GM12878 (cell line): ENCODE measurements around the gene LRRN2. TPM values are rescaled to one million over a fixed set of nuclear protein-coding genes. Genes with fewer than 3 reads are reported as not detected.
"Not testable (repeated sequence)": the region's sequence is repeated elsewhere in the genome, so short reads cannot be mapped to it uniquely, and the experiment has no call there.

Experiments used
- ATAC-seq: fragments of 200-7000 bp; cut with Tn5 transposase; 3 replicates; pipeline ENCODE4 v1.9.1; 2020; ENCODE audit warnings: mild to moderate bottlenecking, moderate library complexity
- BruUV-seq: library from RNA; stranded (reverse); fragments of 400-500 nt; replicated peaks from 2 replicates; lab custom pipeline; 2021; lab: Mats Ljungman, UMichigan
- CTCF ChIA-PET: fragments of 300-600 bp; sonication (Branson Sonifier 250); formaldehyde crosslinking; extraction: SDS; loops from one replicate; lab custom pipeline; 2021; ENCODE audit warnings: inconsistent platforms; lab: Yijun Ruan, JAX
- POLR2A ChIA-PET: fragments of 350-600 bp; formaldehyde crosslinking; extraction: SDS; loops from one replicate; lab custom pipeline; 2021; ENCODE audit warnings: inconsistent platforms; lab: Charles Lee
- RAD21 ChIA-PET: fragments of 300-600 bp; sonication (Branson Sonifier 250); formaldehyde crosslinking; loops from one replicate; lab custom pipeline; 2023; ENCODE audit warnings: antibody characterized with exemption; ENCODE audit not compliant: unreplicated experiment; lab: Charles Lee
- SMC1A ChIA-PET: fragments of 300-600 bp; sonication (Branson Sonifier 250); formaldehyde crosslinking; loops from one replicate; lab custom pipeline; 2023; ENCODE audit not compliant: unreplicated experiment, uncharacterized antibody; lab: Charles Lee
- DNase-seq: peaks from one replicate; pipeline ENCODE4 v3.0.0-alpha.2; 2011; ENCODE audit warnings: low read depth, low spot score
- FAIRE-seq: peaks from 3 replicates; lab custom pipeline; 2011; peaks lifted over from hg19 to GRCh38; lab: Jason Lieb, UNC
- H2AFZ ChIP-seq: 2 replicates; pipeline ENCODE4 v1.6.0; 2011; ENCODE audit warnings: low read depth, low read length, control low read depth; ENCODE audit not compliant: control insufficient read depth
- H3K27ac ChIP-seq: 2 replicates; pipeline ENCODE4 v1.5.1; 2011; ENCODE audit warnings: control low read depth; ENCODE audit not compliant: control insufficient read depth, insufficient read depth
- H3K27me3 ChIP-seq, 2 experiments: replicated peaks in 1 of 2; 2 replicates each; pipeline versions ENCODE4 v1.6.0 to v1.6.1; 2011; ENCODE audit warnings: low read length in 1 of 2; ENCODE audit not compliant: control insufficient read depth in 2 of 2, insufficient read depth in 2 of 2
- H3K36me3 ChIP-seq, 2 experiments: 2 replicates each; pipeline ENCODE4 v1.5.1; 2011; ENCODE audit warnings: low read length in 1 of 2; ENCODE audit not compliant: control insufficient read depth in 2 of 2, insufficient read depth in 2 of 2
- H3K4me1 ChIP-seq: 2 replicates; pipeline ENCODE4 v1.6.1; 2011; ENCODE audit warnings: mild to moderate bottlenecking, low read length, moderate library complexity, mixed read lengths; ENCODE audit not compliant: control insufficient read depth, insufficient read depth
- H3K4me2 ChIP-seq: 2 replicates; pipeline ENCODE4 v1.6.0; 2011; ENCODE audit warnings: control low read depth; ENCODE audit not compliant: control insufficient read depth, insufficient read depth
- H3K4me3 ChIP-seq: fragments of 200-600 bp; sonication (generic); 2 replicates; pipeline ENCODE4 v1.5.1; 2016
- H3K79me2 ChIP-seq: 2 replicates; pipeline ENCODE4 v1.6.0; 2011; ENCODE audit warnings: low read length; ENCODE audit not compliant: control insufficient read depth, insufficient read depth
- H3K9ac ChIP-seq: 2 replicates; pipeline ENCODE4 v1.8.0; 2011; ENCODE audit warnings: low read length, control low read depth, mixed read lengths; ENCODE audit not compliant: control insufficient read depth, insufficient read depth
- H3K9me3 ChIP-seq: replicated peaks from 3 replicates; pipeline ENCODE4 v1.5.1; 2011; ENCODE audit warnings: mild to moderate bottlenecking, low read length; ENCODE audit not compliant: control insufficient read depth, insufficient read depth
- H4K20me1 ChIP-seq: 2 replicates; pipeline ENCODE4 v1.6.0; 2011; ENCODE audit not compliant: control insufficient read depth, insufficient read depth
- CHD2 ChIP-seq: IDR thresholded peaks from 2 replicates; pipeline ENCODE4 v1.6.1; 2011; ENCODE audit warnings: low read depth, low read length, improper control_type of control experiment, borderline replicate concordance
- DPF2 ChIP-seq: fragments of 450-650 bp; IDR thresholded peaks from 2 replicates; pipeline ENCODE4 v1.6.1; 2017; ENCODE audit warnings: mild to moderate bottlenecking
- NR2C2 ChIP-seq: IDR thresholded peaks from 2 replicates; pipeline ENCODE4 v1.6.1; 2011; ENCODE audit warnings: borderline replicate concordance, low read depth; ENCODE audit not compliant: control insufficient read depth, insufficient read length
- TCF12 ChIP-seq: IDR thresholded peaks from 2 replicates; pipeline ENCODE4 v1.6.1; 2011; ENCODE audit warnings: low read depth, mild to moderate bottlenecking, low read length
- ZNF384 ChIP-seq: IDR thresholded peaks from 2 replicates; pipeline ENCODE4 v1.6.1; 2012; ENCODE audit warnings: low read depth, mild to moderate bottlenecking, low read length, improper control_type of control experiment, borderline replicate concordance
- ZNF687 ChIP-seq: fragments of 450-650 bp; IDR thresholded peaks from 2 replicates; pipeline ENCODE4 v1.6.1; 2017; ENCODE audit warnings: mild to moderate bottlenecking, moderate library complexity
- WGBS: methylation state at CpG from one replicate; pipeline ENCODE4 v1.1.6; 2016; ENCODE audit warnings: low lambda C conversion rate; ENCODE audit not compliant: insufficient replicate concordance, insufficient coverage; ENCODE audit errors: missing lambda C conversion rate; 5-methylcytosine and 5-hydroxymethylcytosine counted together
- in situ Hi-C: fragments of 300-500 bp; cut with MboI; formaldehyde crosslinking; loops from 9 replicates; pipeline ENCODE4 v1.14.3; 2018; ENCODE audit warnings: mixed read lengths
- intact Hi-C: fragments of 100-400 bp; cut with micrococcal nuclease; formaldehyde crosslinking; loops from one replicate; pipeline ENCODE4 v1.14.2; 2022; ENCODE audit not compliant: unreplicated experiment
- polyA plus RNA-seq, 11 experiments: library from polyadenylated mRNA; depleted of rRNA in 4 of 11; unstranded in 6 of 11; stranded (reverse) in 5 of 11; fragments of >200 nt; fragmentation: Nextera tagmentation in 4 of 11; fragmentation: Illumina TruSeq in 1 of 11; extraction: Ambion mirVana in 4 of 11; extraction: Trizol in 1 of 11; gene quantifications; 1 replicate in 1 of 11; 2 replicates in 10 of 11; pipeline versions ENCODE4 v1.2.1 to v1.2.3, GENCODE V29; 2011 to 2016; ENCODE audit warnings: inconsistent platforms in 2 of 11, missing spikeins in 2 of 11, low read depth in 1 of 11
- total RNA-seq, 4 experiments: library from RNA; depleted of rRNA in 3 of 4; stranded (reverse); fragments of >200 nt in 3 of 4; fragmentation: Illumina TruSeq in 1 of 4; extraction: Trizol in 1 of 4; gene quantifications; 2 replicates each; pipeline versions ENCODE4 v1.2.1 to v1.2.3, GENCODE V29; 2013 to 2021
- TF ChIP-seq, protein P1 (sequence below): IDR thresholded peaks from 2 replicates; pipeline ENCODE4 v1.6.1; 2012; ENCODE audit warnings: low read depth, low read length, improper control_type of control experiment
- TF ChIP-seq, protein P2 (sequence below): fragments of 450-650 bp; IDR thresholded peaks from 2 replicates; pipeline ENCODE4 v1.6.1; 2017; ENCODE audit warnings: antibody characterized with exemption, mild to moderate bottlenecking, moderate library complexity

LRRN2 gene
- total and polyA plus RNA-seq, 10 of the 15 experiments (the other 5 are each of a cell fraction or from before 2014, with no cell fraction given) = not detected

GRCh38 chr1:204630132-204630905 lies 55.2 kb downstream of the LRRN2 start:
- CTCF ChIA-PET = interaction anchor here (1.0 kb wide), 1 partner anchor 119 kb away, joined by 3 read pairs; no protein-coding TSS in a partner anchor
- SMC1A ChIA-PET = no interaction called here
- RAD21 ChIA-PET = no interaction called here
- in situ Hi-C loops (no loop called here), intact Hi-C loops (no loop called here)
- Histone ChIP-seq H3K4me1 (no peaks in the 10 kb centered on the region), H3K36me3 (no peaks in the 10 kb centered on the region), H2AFZ (no peak overlapping the region), H3K79me2 (no peaks in the 10 kb centered on the region), H3K9ac (no peak overlapping the region), H3K27ac (no peak overlapping the region), H3K27me3 (peaks cover 0 to 3% of the 10 kb centered on the region in 2 experiments; a peak in 3 of 4 replicates), H4K20me1 (no peaks in the 10 kb centered on the region), H3K9me3 (no peaks in the 10 kb centered on the region), H3K4me2 (no peak overlapping the region), H3K4me3 (no peak overlapping the region)
- no TSS peak for BruUV-seq
- 35% methylated on average over 19 of the region's 19 CpGs for WGBS
- ATAC-seq = no peak
- no peak for FAIRE-seq
- TF ChIP-seq CHD2 = no peak
- TF ChIP-seq ZNF687 = no peak
- TF ChIP-seq, protein P1, sequence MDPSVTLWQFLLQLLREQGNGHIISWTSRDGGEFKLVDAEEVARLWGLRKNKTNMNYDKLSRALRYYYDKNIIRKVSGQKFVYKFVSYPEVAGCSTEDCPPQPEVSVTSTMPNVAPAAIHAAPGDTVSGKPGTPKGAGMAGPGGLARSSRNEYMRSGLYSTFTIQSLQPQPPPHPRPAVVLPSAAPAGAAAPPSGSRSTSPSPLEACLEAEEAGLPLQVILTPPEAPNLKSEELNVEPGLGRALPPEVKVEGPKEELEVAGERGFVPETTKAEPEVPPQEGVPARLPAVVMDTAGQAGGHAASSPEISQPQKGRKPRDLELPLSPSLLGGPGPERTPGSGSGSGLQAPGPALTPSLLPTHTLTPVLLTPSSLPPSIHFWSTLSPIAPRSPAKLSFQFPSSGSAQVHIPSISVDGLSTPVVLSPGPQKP = no peak
- TF ChIP-seq DPF2 = no peak
- TF ChIP-seq TCF12 = no peak
- no peak for TF ChIP-seq NR2C2
- TF ChIP-seq, protein P2, sequence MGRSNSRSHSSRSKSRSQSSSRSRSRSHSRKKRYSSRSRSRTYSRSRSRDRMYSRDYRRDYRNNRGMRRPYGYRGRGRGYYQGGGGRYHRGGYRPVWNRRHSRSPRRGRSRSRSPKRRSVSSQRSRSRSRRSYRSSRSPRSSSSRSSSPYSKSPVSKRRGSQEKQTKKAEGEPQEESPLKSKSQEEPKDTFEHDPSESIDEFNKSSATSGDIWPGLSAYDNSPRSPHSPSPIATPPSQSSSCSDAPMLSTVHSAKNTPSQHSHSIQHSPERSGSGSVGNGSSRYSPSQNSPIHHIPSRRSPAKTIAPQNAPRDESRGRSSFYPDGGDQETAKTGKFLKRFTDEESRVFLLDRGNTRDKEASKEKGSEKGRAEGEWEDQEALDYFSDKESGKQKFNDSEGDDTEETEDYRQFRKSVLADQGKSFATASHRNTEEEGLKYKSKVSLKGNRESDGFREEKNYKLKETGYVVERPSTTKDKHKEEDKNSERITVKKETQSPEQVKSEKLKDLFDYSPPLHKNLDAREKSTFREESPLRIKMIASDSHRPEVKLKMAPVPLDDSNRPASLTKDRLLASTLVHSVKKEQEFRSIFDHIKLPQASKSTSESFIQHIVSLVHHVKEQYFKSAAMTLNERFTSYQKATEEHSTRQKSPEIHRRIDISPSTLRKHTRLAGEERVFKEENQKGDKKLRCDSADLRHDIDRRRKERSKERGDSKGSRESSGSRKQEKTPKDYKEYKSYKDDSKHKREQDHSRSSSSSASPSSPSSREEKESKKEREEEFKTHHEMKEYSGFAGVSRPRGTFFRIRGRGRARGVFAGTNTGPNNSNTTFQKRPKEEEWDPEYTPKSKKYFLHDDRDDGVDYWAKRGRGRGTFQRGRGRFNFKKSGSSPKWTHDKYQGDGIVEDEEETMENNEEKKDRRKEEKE = no peak
- TF ChIP-seq ZNF384 = no peak
- DNase-seq = no peak
- POLR2A ChIA-PET = no interaction called here

GRCh38 chr1:204629459-204629858 lies 56.1 kb downstream of the LRRN2 start:
- BruUV-seq, intact Hi-C loops, H3K4me2 ChIP-seq, H3K4me1 ChIP-seq, H3K4me3 ChIP-seq, FAIRE-seq, RAD21 ChIA-PET, H3K36me3 ChIP-seq, DNase-seq, in situ Hi-C loops, H3K27me3 ChIP-seq, H3K27ac ChIP-seq, H3K9me3 ChIP-seq, H2AFZ ChIP-seq, H3K79me2 ChIP-seq, POLR2A ChIA-PET, H4K20me1 ChIP-seq, ATAC-seq, H3K9ac ChIP-seq, SMC1A ChIA-PET: not testable (repeated sequence)
- WGBS = 63% methylated on average over 6 of the region's 6 CpGs
- CTCF ChIA-PET = interaction anchor here (1.0 to 2.6 kb wide), 2 partner anchors 119 to 134 kb away, joined by 3 to 7 read pairs; no protein-coding TSS in a partner anchor
